Prostate gland (tissue), 2 donors: Measurements from ENCODE around the gene KLHL36. TPM values are rescaled to one million over a fixed set of nuclear protein-coding genes. Genes with fewer than 3 reads are reported as not detected.

Source experiments
- DNase-seq: peaks from one replicate; pipeline ENCODE4 v3.0.0-alpha.2; 2019; ENCODE audit warnings: low spot score
- H3K27ac ChIP-seq, 2 donors: fragments of 200-600 bp; sonication (generic); 2 replicates each; pipeline ENCODE4 v1.5.1; 2017 to 2019
- H3K27me3 ChIP-seq: fragments of 200-600 bp; sonication (generic); replicated peaks from 2 replicates; pipeline ENCODE4 v1.5.1; 2019; ENCODE audit not compliant: insufficient read depth
- H3K36me3 ChIP-seq, 2 donors: fragments of 200-600 bp; sonication (generic); 1 replicate in 1 of 2; 2 replicates in 1 of 2; pipeline versions ENCODE4 v1.5.1 to v1.8.1; 2017 to 2019
- H3K4me1 ChIP-seq: fragments of 200-600 bp; sonication (generic); replicated peaks from 2 replicates; pipeline ENCODE4 v1.5.1; 2019
- H3K4me3 ChIP-seq, 2 donors: fragments of 200-600 bp; sonication (generic); 2 replicates each; pipeline ENCODE4 v1.5.1; 2017 to 2019
- H3K9me3 ChIP-seq: fragments of 200-600 bp; sonication (generic); 2 replicates; pipeline ENCODE4 v1.5.1; 2017
- POLR2A ChIP-seq: fragments of 450-650 bp; IDR thresholded peaks from one replicate; pipeline ENCODE4 v1.6.1; 2016; ENCODE audit warnings: antibody characterized with exemption, mild to moderate bottlenecking
- POLR2AphosphoS5 ChIP-seq: sonication (generic); formaldehyde crosslinking; IDR thresholded peaks from one replicate; pipeline ENCODE4 v1.6.1; 2017; ENCODE audit warnings: antibody characterized with exemption
- WGBS: methylation state at CpG from one replicate; pipeline ENCODE4 v1.1.5; 2018; 5-methylcytosine and 5-hydroxymethylcytosine counted together
- intact Hi-C: fragments of 100-400 bp; cut with DNase I; formaldehyde crosslinking; loops from one replicate; pipeline ENCODE4 v1.14.2; 2022
- total RNA-seq, 2 donors: library from RNA; depleted of rRNA; stranded (reverse); fragments of >200 nt; gene quantifications; one replicate each; pipeline ENCODE4 v1.1.0, GENCODE V29; 2016
- TF ChIP-seq, protein P1 (sequence below), 4 experiments: fragments of 200-600 bp in 2 of 4; fragments of 450-650 bp in 2 of 4; sonication (generic) in 2 of 4; IDR thresholded peaks; 1 replicate in 3 of 4; 2 replicates in 1 of 4; pipeline ENCODE4 v1.5.1; 2016 to 2019; ENCODE audit warnings: antibody characterized with exemption in 4 of 4, mild to moderate bottlenecking in 2 of 4, moderate library complexity in 2 of 4

Gene KLHL36
- total RNA-seq, 2 donors from 2014 or later, result 57.1 to 106 TPM

- intact Hi-C loops, result no loop called here
- 95% methylated on average over 3 of the region's 3 CpGs for WGBS
- H3K36me3 ChIP-seq, result peaks cover 6 to 18% of the 10 kb centered on the region in 2 donors
- H3K27ac ChIP-seq, result no peak overlapping the region
- H3K27me3 ChIP-seq, result no peaks in the 10 kb centered on the region
- no peaks in the 10 kb centered on the region for H3K9me3 ChIP-seq
- no peaks in the 10 kb centered on the region for H3K4me1 ChIP-seq
- H3K4me3 ChIP-seq, result no peak overlapping the region
- no peak for DNase-seq
- TF ChIP-seq POLR2AphosphoS5 (no peak), POLR2A (no peak)
- TF ChIP-seq, protein P1, sequence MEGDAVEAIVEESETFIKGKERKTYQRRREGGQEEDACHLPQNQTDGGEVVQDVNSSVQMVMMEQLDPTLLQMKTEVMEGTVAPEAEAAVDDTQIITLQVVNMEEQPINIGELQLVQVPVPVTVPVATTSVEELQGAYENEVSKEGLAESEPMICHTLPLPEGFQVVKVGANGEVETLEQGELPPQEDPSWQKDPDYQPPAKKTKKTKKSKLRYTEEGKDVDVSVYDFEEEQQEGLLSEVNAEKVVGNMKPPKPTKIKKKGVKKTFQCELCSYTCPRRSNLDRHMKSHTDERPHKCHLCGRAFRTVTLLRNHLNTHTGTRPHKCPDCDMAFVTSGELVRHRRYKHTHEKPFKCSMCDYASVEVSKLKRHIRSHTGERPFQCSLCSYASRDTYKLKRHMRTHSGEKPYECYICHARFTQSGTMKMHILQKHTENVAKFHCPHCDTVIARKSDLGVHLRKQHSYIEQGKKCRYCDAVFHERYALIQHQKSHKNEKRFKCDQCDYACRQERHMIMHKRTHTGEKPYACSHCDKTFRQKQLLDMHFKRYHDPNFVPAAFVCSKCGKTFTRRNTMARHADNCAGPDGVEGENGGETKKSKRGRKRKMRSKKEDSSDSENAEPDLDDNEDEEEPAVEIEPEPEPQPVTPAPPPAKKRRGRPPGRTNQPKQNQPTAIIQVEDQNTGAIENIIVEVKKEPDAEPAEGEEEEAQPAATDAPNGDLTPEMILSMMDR (IDR thresholded peaks at IDR 0.05), result no peak
Measured at GRCh38 chr16:84654238-84654637, 5.9 kb downstream of the KLHL36 start.

GRCh38 chr16:84654998-84655397 lies 6.7 kb downstream of the KLHL36 start:
- no peak for DNase-seq
- no peak overlapping the region for H3K27ac ChIP-seq
- TF ChIP-seq POLR2AphosphoS5, result no peak
- TF ChIP-seq, protein P1 (IDR thresholded peaks at IDR 0.05), result no peak
- TF ChIP-seq POLR2A, result no peak
- WGBS, result 58% methylated on average over 6 of the region's 6 CpGs
- intact Hi-C loops, result no loop called here
- H3K27me3 ChIP-seq, result no peaks in the 10 kb centered on the region
- peaks cover 12 to 25% of the 10 kb centered on the region in 2 donors for H3K36me3 ChIP-seq
- no peaks in the 10 kb centered on the region for H3K4me1 ChIP-seq
- H3K4me3 ChIP-seq, result no peak overlapping the region
- no peaks in the 10 kb centered on the region for H3K9me3 ChIP-seq

GRCh38 chr16:84656649-84657048 lies 8.3 kb downstream of the KLHL36 start:
- 92% methylated on average over 12 of the region's 22 CpGs for WGBS
- intact Hi-C loops, result no loop called here
- Histone ChIP-seq H3K9me3 (no peaks in the 10 kb centered on the region), H3K36me3 (peaks cover 14 to 33% of the 10 kb centered on the region in 2 donors), H3K4me1 (no peaks in the 10 kb centered on the region), H3K27ac (no peak overlapping the region), H3K27me3 (no peaks in the 10 kb centered on the region), H3K4me3 (no peak overlapping the region)
- DNase-seq, result no peak
- TF ChIP-seq POLR2A, result no peak
- TF ChIP-seq, protein P1 (IDR thresholded peaks at IDR 0.05), result no peak

DNA sequence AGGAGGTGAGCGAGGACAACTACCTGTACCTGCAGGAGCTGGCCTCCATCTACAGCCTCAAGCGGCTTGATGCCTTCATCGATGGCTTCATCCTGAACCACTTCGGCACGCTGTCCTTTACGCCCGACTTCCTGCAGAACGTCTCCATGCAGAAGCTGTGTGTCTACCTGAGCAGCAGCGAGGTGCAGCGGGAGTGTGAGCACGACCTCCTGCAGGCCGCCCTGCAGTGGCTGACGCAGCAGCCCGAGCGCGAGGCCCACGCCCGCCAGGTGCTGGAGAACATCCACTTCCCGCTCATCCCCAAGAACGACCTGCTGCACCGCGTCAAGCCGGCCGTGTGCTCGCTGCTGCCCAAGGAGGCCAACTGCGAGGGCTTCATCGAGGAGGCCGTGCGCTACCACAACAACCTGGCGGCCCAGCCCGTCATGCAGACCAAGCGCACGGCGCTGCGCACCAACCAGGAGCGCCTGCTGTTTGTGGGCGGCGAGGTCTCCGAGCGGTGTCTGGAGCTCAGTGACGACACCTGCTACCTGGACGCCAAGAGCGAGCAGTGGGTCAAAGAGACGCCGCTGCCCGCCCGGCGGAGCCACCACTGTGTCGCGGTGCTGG lies 9.0 kb downstream of the KLHL36 start:
- H3K27ac ChIP-seq, result no peak overlapping the region
- TF ChIP-seq POLR2AphosphoS5, result no peak
- H3K4me3 ChIP-seq, result no peak overlapping the region
- no peak for DNase-seq
- H3K9me3 ChIP-seq, result no peaks in the 10 kb centered on the region
- WGBS, result 98% methylated on average over 27 of the region's 50 CpGs
- intact Hi-C loops, result no loop called here
- H3K4me1 ChIP-seq, result no peaks in the 10 kb centered on the region
- no peaks in the 10 kb centered on the region for H3K27me3 ChIP-seq
- peaks cover 14 to 36% of the 10 kb centered on the region in 2 donors for H3K36me3 ChIP-seq

GRCh38 chr16:84658690-84659089 lies 10.4 kb downstream of the KLHL36 start:
- 58% methylated on average over 11 of the region's 11 CpGs for WGBS
- Histone ChIP-seq H3K27me3 (no peaks in the 10 kb centered on the region), H3K9me3 (no peaks in the 10 kb centered on the region), H3K4me3 (no peak overlapping the region), H3K4me1 (no peaks in the 10 kb centered on the region), H3K36me3 (peaks cover 14 to 36% of the 10 kb centered on the region in 2 donors), H3K27ac (no peak overlapping the region)
- no peak for DNase-seq
- intact Hi-C loops, result no loop called here
- TF ChIP-seq, protein P1 (IDR thresholded peaks at IDR 0.05), result no peak
- TF ChIP-seq POLR2AphosphoS5, result no peak
- TF ChIP-seq POLR2A, result no peak
